T-helper 1 cell treated with Interleukin-12 subunit alpha and Interleukin-12 subunit beta and Interleukin-4 antibody, amounts not matched to agents 30 μg/mL and 1 μg/mL, for 36 hours (primary cell): ENCODE data around the gene SMAD2.

Experiments used
- H3K27ac Mint-ChIP-seq: one replicate; pipeline ENCODE4 v1.8.0; 2021; ENCODE audit warnings: mild to moderate bottlenecking, mixed read lengths
- H3K27me3 Mint-ChIP-seq: one replicate; pipeline ENCODE4 v1.8.0; 2021; ENCODE audit warnings: low read depth, mixed read lengths
- H3K36me3 Mint-ChIP-seq: one replicate; pipeline ENCODE4 v1.8.0; 2021; ENCODE audit warnings: low read depth, mixed read lengths
- H3K4me1 Mint-ChIP-seq: one replicate; pipeline ENCODE4 v1.8.0; 2021; ENCODE audit warnings: low read depth, mixed read lengths
- H3K4me3 Mint-ChIP-seq: one replicate; pipeline ENCODE4 v1.8.0; 2021; ENCODE audit warnings: mild to moderate bottlenecking, moderate library complexity, mixed read lengths
- H3K9me3 Mint-ChIP-seq: one replicate; pipeline ENCODE4 v1.8.0; 2021; ENCODE audit warnings: mixed read lengths

Gene SMAD2

GRCh38 chr18:47917923-47918610, 12.4 kb downstream of the SMAD2 start:
- H3K4me1 Mint-ChIP-seq = peaks cover 57% of the 10 kb centered on the region
- H3K36me3 Mint-ChIP-seq = peaks cover 19% of the 10 kb centered on the region
- no peaks in the 10 kb centered on the region for H3K9me3 Mint-ChIP-seq
- peak overlapping the region; percentile 73 for H3K27ac Mint-ChIP-seq
- peak overlapping the region; percentile 73 for H3K4me3 Mint-ChIP-seq
- no peaks in the 10 kb centered on the region for H3K27me3 Mint-ChIP-seq

DNA sequence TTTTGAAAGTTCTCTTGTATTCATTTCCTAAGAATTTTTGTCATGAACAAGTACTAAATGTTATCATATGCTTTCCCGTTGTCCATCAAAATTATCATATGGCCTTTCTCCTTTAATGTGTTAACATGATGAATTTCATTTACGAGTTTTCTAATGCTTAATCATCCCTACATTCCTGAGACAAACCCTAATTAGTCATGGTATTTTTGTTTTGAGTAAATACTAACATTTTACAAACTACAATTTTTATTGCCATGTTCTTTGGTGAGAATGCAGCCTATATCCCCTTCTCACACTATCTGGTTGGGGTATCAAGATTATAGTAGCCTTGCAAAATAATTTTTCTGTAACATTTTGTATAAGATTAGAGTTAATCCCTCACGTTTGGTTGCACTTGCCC, 14.5 kb downstream of the SMAD2 start:
- Mint-ChIP-seq H3K4me3 (no peak overlapping the region), H3K9me3 (no peaks in the 10 kb centered on the region), H3K27me3 (no peaks in the 10 kb centered on the region), H3K27ac (no peak overlapping the region), H3K4me1 (peaks cover 67% of the 10 kb centered on the region), H3K36me3 (peaks cover 18% of the 10 kb centered on the region)

- H3K4me1 Mint-ChIP-seq = peaks cover 69% of the 10 kb centered on the region
- no peak overlapping the region for H3K27ac Mint-ChIP-seq
- peaks cover 17% of the 10 kb centered on the region for H3K36me3 Mint-ChIP-seq
- H3K4me3 Mint-ChIP-seq = no peak overlapping the region
- no peaks in the 10 kb centered on the region for H3K27me3 Mint-ChIP-seq
- H3K9me3 Mint-ChIP-seq = no peaks in the 10 kb centered on the region
Measured at GRCh38 chr18:47915229-47915628, 15.2 kb downstream of the SMAD2 start.

DNA sequence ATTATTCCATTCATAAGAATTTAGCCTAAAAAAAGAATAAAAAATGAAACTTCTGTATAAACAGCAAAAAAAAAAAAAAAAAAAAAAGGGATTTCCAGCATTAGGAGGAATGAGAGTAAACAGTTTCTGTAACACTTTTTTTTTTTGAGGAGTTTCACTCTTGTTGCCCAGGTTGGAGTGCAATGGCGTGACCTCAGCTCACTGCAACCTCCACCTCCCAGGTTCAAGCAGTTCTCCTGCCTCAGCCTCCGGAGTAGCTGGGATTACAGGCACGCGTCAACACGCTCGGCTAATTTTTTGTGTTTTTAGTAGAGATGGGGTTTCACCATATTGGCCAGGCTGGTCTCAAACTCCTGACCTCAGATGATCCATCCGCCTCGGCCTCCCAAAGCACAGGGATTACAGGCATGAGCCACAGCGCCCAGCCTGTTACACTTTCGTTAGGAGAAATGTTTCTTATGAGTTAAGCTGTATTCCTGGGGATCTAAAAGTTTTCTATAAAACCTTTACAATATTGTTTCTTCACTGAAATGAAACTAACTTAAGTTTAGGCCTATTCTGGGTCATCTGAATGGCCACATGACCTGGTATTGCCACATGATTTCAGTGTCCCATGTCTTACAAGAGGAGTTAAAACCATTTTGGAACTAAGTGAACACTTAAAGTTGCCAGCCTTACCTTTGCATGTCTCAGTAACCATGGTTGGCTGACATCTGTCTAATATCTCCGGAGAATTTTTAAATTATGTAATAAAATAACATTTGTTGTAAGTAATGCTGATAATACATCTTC, 17.5 kb downstream of the SMAD2 start:
- Mint-ChIP-seq H3K27ac (peak overlapping the region; percentile 68), H3K4me3 (peak overlapping the region; percentile 28), H3K9me3 (no peaks in the 10 kb centered on the region), H3K36me3 (peaks cover 21% of the 10 kb centered on the region), H3K4me1 (peaks cover 58% of the 10 kb centered on the region), H3K27me3 (no peaks in the 10 kb centered on the region)

- peaks cover 24% of the 10 kb centered on the region for H3K36me3 Mint-ChIP-seq
- no peaks in the 10 kb centered on the region for H3K27me3 Mint-ChIP-seq
- peak overlapping the region; percentile 39 for H3K27ac Mint-ChIP-seq
- peak overlapping the region; percentile 43 for H3K4me3 Mint-ChIP-seq
- peaks cover under 1% of the 10 kb centered on the region for H3K9me3 Mint-ChIP-seq
- peaks cover 51% of the 10 kb centered on the region for H3K4me1 Mint-ChIP-seq
Measured at GRCh38 chr18:47912343-47912742, 18.1 kb downstream of the SMAD2 start.

GRCh38 chr18:47911877-47912276, 18.6 kb downstream of the SMAD2 start:
- Mint-ChIP-seq H3K4me1 (peaks cover 47% of the 10 kb centered on the region), H3K27ac (peak overlapping the region; percentile 39), H3K4me3 (peak overlapping the region; percentile 43), H3K27me3 (no peaks in the 10 kb centered on the region), H3K36me3 (peaks cover 27% of the 10 kb centered on the region), H3K9me3 (peaks cover 5% of the 10 kb centered on the region)

GRCh38 chr18:47909484-47909883, 21.0 kb downstream of the SMAD2 start:
- H3K36me3 Mint-ChIP-seq = peaks cover 44% of the 10 kb centered on the region
- no peaks in the 10 kb centered on the region for H3K27me3 Mint-ChIP-seq
- no peak overlapping the region for H3K27ac Mint-ChIP-seq
- no peak overlapping the region for H3K4me3 Mint-ChIP-seq
- H3K9me3 Mint-ChIP-seq = peaks cover 29% of the 10 kb centered on the region
- peaks cover 45% of the 10 kb centered on the region for H3K4me1 Mint-ChIP-seq

DNA sequence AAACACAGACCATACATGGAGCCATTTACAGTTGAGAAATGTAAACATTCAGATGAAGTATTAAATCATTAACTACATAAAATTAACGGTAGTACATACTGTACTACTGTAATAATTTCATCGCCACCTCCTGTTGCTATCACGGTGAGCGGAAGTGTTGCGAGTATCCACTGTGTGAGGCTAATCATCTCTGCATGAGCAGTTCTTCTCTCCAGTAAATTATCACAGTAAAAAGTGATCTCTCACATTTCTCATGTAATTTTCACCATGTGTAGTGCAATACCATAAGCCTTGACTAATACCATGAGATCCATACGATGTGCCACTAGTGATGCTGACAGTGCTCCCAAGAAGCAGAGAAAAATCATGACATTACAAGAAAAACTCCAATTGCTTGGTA, 21.9 kb downstream of the SMAD2 start:
- H3K36me3 Mint-ChIP-seq = peaks cover 52% of the 10 kb centered on the region
- H3K4me1 Mint-ChIP-seq = peaks cover 42% of the 10 kb centered on the region
- H3K27ac Mint-ChIP-seq = no peak overlapping the region
- no peaks in the 10 kb centered on the region for H3K27me3 Mint-ChIP-seq
- no peak overlapping the region for H3K4me3 Mint-ChIP-seq
- peaks cover 36% of the 10 kb centered on the region for H3K9me3 Mint-ChIP-seq

GRCh38 chr18:47906408-47906807, 24.1 kb downstream of the SMAD2 start:
- Mint-ChIP-seq H3K27me3 (no peaks in the 10 kb centered on the region), H3K4me3 (no peak overlapping the region), H3K9me3 (peaks cover 47% of the 10 kb centered on the region), H3K27ac (no peak overlapping the region), H3K36me3 (peaks cover 64% of the 10 kb centered on the region), H3K4me1 (peaks cover 36% of the 10 kb centered on the region)

DNA sequence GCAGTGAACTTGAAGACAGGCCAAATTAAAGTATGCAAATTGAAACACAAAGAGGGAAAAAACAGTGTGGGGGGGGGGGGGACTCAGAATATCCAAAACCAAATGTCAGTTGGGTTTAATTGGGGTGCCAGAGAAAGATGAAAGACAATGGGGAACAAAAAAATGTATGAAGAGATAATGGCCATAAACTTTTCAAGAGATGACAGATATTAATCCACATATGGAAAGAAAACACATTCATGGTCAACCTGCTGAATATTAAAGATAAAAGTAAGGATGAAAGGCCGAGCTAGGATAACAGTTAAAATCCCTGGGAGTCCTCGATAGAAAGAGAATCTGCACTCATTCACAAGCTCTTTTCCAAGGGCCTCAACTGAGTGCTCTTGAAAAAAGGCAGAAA, 26.6 kb downstream of the SMAD2 start:
- Mint-ChIP-seq H3K27ac (no peak overlapping the region), H3K36me3 (peaks cover 64% of the 10 kb centered on the region), H3K27me3 (no peaks in the 10 kb centered on the region), H3K4me3 (no peak overlapping the region), H3K4me1 (peaks cover 39% of the 10 kb centered on the region), H3K9me3 (peaks cover 47% of the 10 kb centered on the region)

DNA sequence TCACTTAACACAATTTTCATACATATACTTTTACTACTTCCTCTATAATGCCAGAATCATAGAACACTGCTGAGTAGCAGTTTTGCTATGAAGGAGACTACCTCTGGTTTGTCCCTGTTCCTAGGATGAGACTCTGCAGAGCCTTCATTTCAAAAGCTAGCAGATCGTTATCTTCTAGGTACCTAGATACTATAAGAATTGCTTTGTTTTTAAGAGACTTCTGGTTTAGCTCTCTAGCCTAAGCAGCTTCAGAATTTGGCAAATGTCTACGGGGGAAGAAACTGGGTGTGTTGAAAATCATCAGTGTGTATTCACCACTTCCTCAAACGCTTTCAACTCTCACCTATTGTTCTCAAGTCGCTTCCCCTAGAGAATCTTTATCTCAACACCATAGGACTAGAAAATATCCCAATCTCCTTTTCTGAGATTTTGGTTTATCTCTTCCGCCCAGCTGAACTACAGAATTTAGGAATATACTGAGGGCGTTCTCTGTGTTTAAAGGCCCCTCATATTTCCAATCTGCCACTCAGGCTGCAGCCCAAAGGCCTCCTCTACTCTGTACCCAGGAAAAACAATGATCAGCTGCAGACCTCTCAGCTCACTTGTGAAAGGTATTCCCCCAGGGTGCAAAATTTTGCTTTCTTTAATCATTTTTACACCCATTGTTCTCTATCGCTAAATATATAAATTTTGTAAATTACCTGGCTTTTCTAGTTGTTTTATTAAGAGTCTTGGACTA, 28.7 kb downstream of the SMAD2 start:
- H3K9me3 Mint-ChIP-seq = peaks cover 41% of the 10 kb centered on the region
- H3K4me1 Mint-ChIP-seq = peaks cover 43% of the 10 kb centered on the region
- peaks cover 50% of the 10 kb centered on the region for H3K36me3 Mint-ChIP-seq
- H3K27me3 Mint-ChIP-seq = no peaks in the 10 kb centered on the region
- peak overlapping the region; percentile 65 for H3K27ac Mint-ChIP-seq
- H3K4me3 Mint-ChIP-seq = peak overlapping the region; percentile 54

- Mint-ChIP-seq H3K27ac (no peak overlapping the region), H3K36me3 (peaks cover 45% of the 10 kb centered on the region), H3K4me3 (no peak overlapping the region), H3K9me3 (peaks cover 16% of the 10 kb centered on the region), H3K4me1 (peaks cover 48% of the 10 kb centered on the region), H3K27me3 (no peaks in the 10 kb centered on the region)
Measured at GRCh38 chr18:47899107-47899840, 31.2 kb downstream of the SMAD2 start.

- H3K4me1 Mint-ChIP-seq = peaks cover 48% of the 10 kb centered on the region
- H3K36me3 Mint-ChIP-seq = peaks cover 43% of the 10 kb centered on the region
- no peak overlapping the region for H3K4me3 Mint-ChIP-seq
- H3K27me3 Mint-ChIP-seq = no peaks in the 10 kb centered on the region
- H3K27ac Mint-ChIP-seq = no peak overlapping the region
- peaks cover 12% of the 10 kb centered on the region for H3K9me3 Mint-ChIP-seq
Measured at GRCh38 chr18:47898696-47899095, 31.8 kb downstream of the SMAD2 start.

DNA sequence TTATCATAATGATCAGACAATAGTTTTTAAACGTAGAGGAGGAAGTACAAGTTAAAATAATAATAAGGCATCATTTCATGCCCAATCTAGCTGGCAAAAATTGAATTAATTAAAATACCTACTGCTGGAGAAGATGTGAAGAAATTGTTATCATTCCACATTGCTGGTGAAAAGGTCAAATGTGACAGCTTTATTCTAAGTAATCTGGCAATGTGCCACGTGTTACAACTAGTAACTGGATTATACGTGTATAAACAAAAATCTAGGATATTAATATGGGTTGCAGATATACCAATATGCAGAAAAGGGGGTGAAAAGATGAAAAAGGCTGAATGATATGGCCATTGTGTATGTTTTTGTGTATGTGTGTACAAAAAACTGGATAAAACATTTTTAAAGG, 32.4 kb downstream of the SMAD2 start:
- peaks cover 38% of the 10 kb centered on the region for H3K36me3 Mint-ChIP-seq
- H3K27ac Mint-ChIP-seq = no peak overlapping the region
- peaks cover 6% of the 10 kb centered on the region for H3K9me3 Mint-ChIP-seq
- peaks cover 47% of the 10 kb centered on the region for H3K4me1 Mint-ChIP-seq
- H3K27me3 Mint-ChIP-seq = no peaks in the 10 kb centered on the region
- no peak overlapping the region for H3K4me3 Mint-ChIP-seq
